ENCODE results near the gene TRIM34.
"Not testable (repeated sequence)": the region's sequence is repeated elsewhere in the genome, so short reads cannot be mapped to it uniquely, and the experiment has no call there.

The TRIM34 gene

DNA sequence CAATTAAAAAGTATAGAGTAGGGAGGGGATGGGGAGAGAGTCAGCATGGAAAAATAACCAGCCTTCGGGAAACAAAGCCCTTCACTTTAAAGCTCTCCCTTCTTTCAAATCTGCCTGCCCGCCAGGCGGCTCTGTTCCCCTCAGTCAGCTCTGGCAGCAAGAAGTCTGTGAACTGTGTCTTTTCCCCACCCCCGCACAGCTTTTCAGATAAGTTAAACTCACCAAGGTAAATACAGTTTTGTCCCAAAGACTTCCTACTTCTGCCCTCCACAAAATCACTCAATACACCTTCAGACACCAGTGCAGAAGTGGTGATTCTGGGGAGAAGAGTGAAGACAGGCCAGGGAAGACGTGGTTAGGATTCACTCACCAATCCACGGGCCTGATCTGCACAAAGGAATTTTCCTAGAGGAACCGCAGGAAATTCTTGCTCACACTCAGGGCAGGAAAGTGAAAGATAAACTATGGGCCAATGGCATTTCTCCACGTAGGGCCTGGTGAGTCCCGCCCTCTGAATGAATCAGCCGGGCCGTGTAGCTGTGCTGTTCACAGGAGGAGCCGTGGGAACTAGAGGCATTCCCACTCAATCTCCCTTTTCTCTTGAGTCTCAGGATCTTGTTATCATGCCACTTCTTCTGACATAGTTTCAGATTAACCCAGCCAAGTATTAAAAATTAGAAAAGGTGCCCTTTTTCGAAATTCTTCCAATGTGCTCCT, 60.0 kb downstream of the TRIM34 start, which contains the start of gene TRIM5:
TSS of gene TRIM5 (minus strand) at position 429 of the 717 bp plus-strand sequence. CDS start 4,897 bp downstream, outside the sequence.
- peak; percentile 96 for DNase-seq (ENCODE audit: low spot score)

DNA sequence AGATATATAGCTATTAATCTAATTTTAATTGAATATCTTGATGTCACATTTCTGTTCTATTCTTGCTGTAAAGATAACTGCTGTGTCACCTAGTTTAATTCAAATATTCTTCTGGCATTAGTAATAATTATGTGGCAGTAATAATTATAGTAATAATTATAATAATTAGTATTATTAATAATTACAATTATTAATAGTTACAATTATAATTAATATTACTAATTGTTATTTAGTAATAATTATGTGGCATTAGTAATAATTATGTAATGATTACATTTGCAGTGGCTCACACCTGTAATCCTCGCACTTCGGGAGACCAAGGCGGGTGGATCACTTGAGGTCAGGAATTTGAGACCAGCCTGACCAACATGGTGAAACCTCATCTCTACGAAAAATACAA, 61.6 kb downstream of the TRIM34 start:
- DNase-seq (ENCODE audit: low spot score), result no peak

DNA sequence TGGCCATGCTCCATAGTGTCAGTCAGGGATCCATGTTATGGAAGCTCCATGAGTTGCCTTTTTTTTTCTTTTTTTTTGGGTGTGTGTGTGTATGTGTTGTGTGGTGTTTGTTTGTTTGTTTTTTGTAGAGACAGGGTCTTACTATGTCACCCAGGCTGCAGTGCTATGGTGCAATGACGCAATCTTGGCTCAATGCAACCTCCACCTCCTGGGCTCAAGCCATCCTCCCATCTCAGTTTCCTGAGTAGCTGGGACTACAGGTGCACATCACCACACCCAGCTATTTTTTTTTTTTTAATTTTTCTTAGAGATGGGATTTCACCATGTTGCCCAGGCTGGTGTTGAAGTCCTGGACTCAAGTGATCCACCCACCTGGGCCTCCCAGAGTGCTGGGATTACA, 63.7 kb downstream of the TRIM34 start:
- DNase-seq (ENCODE audit: low spot score), result no peak

DNA sequence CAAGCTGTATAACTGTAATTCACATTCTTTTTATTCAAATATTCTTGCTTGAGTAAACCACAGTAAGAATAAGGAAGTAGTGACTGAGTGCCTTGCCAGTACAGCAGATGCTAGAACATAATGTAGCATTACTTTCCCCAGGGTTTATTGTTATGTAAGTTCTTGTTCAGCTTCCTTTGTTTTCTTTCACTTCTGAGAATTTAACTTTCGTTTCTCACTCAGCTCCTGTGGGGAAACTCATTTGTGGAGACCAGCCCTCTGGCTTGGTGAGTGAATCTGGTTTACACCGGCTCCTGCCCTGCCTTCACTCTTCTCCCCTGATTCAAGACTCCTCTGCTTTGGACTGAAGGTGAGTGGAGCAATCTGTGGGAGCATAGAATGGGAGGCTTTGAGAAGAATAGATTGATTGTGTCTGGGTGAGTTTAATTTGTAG, 64.8 kb downstream of the TRIM34 start, which contains the start of gene TRIM22:
TSS of gene TRIM22 (plus strand) at position 240 of the 433 bp plus-strand sequence. CDS start 6,443 bp downstream, outside the sequence.
- no peak for DNase-seq (ENCODE audit: low spot score)

DNA sequence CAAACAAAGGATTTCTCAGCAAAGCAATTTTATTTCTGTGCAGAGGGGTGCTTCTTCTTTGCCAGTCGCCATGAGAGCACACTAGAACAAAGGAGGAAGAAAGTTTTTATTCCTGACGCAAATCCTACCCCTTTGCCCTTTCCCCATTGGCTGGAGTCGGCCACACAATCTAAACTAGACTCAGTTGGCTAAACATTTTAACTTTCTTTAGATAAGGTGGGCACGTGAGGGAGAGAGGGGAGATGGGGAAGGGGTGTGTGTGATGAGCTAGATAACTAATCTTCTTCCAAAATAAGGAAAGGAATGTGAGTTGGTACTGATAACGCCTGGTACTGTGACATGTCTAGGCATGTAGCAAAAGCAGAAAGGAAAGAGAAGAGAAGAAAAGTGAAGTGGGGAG, 65.4 kb downstream of the TRIM34 start:
- no peak for DNase-seq (ENCODE audit: low spot score)

DNA sequence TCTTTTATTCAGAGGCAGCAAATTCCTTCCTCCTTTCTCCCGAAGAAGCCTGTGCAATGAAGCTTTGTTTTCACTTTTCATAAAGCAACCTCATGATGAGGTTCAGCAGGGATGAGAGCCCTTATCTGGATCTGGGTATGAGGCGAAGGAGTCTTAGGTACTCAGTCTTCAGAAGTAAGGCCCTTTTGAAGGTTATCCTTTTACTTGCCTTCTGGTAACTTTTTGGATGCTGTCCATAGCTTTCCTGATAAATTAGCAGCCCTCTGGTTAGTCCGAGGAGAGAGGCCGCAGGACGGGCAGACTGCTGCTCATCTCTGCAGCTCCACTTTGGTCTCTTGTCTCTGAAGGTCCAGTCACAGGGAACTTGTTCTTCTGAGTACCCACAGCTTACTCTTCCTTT, 65.9 kb downstream of the TRIM34 start:
- DNase-seq (ENCODE audit: low spot score), result no peak

DNA sequence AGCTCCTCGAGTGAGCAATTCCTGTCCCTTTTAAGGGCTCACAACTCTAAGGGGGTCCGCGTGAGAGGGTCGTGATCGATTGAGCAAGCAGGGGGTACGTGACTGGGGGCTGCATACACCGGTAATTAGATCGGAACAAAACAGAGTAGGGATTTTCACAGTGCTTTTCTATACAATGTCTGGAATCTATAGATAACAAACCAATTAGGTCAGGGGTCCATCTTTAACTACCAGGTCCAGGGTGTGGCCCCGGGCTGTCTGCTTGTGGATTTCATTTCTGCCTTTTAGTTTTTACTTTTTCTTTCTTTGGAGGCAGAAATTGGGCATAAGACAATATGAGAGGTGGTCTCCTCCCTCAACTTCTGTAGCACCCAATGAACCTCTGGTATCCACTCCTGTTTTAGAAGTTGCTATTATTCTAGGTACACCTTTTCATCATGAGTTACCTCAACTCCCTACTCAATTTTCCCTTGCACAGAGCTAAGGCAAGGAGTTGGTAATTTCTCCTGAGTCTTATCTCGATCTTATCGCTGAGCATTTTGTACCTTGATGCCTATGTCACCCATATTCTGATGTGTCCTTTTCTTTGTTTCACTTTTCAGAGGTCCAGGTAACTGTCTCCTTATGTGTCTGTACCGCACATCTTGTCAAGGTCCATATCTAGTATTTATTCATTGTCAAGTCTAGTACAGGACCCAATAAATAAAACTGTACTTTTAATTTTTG, 66.6 kb downstream of the TRIM34 start:
- not testable (repeated sequence) for DNase-seq (ENCODE audit: low spot score)

DNA sequence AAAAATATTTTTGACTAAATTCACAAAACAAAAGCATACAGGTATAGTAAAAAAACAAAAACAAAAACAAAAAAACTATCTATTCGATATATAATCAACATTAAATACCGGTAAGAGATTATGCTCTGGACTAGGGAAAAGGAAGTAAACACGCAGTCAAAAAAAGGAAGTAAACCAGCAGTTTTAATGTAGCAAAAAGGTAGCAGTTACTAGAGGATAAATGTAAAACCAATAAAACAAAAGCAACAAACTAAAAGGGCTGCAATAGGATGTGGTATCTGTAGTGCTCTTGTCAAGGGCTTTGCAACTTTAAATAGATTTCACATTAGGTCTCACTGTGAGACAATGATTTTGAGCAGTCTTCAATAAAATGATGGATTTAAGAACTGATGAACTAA, 67.2 kb downstream of the TRIM34 start:
- no peak for DNase-seq (ENCODE audit: low spot score)

All from kidney capillary endothelial cell (primary cell).